GM18517 (cell line): ENCODE data around the gene GDNF.
"Not testable (repeated sequence)": the region's sequence is repeated elsewhere in the genome, so short reads cannot be mapped to it uniquely, and the experiment has no call there.

Experiments used
- ATAC-seq: cut with Tn5 transposase; IDR thresholded peaks from one replicate; pipeline ENCODE4 v1.9.1; 2021; ENCODE audit warnings: mild to moderate bottlenecking, moderate library complexity; ENCODE audit not compliant: unreplicated experiment

Gene GDNF

DNA sequence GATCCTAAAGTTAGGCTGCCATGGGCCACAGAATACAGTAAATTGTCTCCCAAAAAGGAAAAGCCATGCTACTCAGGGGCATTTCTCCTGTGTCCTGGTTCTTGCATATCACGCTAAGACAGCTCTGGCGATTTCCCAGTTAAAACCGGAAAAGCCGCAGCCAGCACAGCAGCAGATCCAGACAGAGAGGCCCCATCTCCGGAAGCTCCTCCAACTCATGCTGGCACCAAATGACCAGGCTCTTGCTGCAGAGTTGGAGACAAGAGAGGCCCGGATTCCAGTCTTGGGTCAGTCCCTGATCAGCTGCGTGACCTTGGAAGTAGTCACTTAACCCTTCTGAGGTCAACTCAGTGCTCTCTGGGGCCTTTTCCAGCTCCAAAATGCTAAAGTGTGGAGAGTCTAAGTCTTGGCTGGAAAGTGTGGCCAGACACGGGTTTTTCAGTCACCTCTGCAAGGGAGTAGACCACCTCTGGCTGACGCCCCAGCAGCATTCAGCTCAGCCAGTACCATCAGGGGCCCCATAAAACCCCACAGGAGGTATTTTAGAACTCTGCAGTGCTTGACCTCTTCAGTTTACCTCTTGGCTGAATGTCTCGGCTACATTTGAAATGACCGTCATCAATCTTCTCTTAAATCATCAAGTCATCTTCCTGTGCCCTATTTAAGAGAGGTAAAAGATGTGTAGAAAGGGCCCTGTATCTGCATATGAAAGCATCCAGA, 16.2 kb downstream of the GDNF start:
- ATAC-seq: no peak

DNA sequence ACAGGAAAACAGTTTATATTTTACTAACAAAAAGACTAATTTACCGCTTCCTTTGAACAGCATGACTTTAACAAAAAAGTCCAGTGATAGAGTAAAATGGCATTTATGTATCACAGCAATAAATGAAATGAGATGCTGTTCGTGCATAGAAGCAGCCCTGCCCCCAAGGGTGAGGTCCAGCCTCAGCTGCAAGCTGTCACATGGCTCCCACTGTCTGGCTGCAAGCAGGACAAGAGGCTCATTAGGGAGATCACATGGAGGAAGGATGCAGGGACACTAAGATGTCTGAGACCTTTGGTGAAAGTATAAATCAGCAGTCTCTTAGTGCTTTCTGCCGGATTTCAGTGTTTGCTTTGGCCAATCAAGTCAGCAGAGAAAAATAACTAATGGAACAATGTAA, 23.0 kb downstream of the GDNF start:
- ATAC-seq: no peak

GRCh38 chr5:37816331-37816730, 23.5 kb downstream of the GDNF start:
- ATAC-seq: no peak

GRCh38 chr5:37815913-37816312, 23.9 kb downstream of the GDNF start:
- ATAC-seq: no peak

- ATAC-seq: no peak
Observed at GRCh38 chr5:37814699-37815098, 25.1 kb downstream of the GDNF start.

GRCh38 chr5:37812365-37812764, 27.5 kb downstream of the GDNF start:
- no peak for ATAC-seq

DNA sequence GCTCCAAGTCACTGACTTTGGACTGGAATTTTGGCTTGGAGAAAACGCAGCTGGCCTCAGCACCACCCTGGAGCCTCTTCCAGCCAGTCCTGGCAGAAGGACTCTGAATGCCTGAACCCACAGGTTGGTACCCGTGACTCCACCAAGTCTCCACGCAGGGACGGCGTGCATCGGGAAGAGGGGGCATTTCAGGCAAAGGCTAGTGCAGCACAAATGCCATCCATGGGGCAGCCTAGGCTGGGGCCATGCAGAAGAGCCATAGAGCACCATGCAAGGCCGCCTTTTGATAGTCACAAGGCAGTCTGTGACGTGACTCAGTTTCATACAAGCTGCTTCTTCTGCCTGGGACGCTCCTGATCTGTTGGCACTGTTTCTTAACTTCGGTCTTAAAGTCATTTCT, 28.0 kb downstream of the GDNF start:
- ATAC-seq: no peak

- ATAC-seq: no peak
Observed at GRCh38 chr5:37810311-37810710, 29.5 kb downstream of the GDNF start.

DNA sequence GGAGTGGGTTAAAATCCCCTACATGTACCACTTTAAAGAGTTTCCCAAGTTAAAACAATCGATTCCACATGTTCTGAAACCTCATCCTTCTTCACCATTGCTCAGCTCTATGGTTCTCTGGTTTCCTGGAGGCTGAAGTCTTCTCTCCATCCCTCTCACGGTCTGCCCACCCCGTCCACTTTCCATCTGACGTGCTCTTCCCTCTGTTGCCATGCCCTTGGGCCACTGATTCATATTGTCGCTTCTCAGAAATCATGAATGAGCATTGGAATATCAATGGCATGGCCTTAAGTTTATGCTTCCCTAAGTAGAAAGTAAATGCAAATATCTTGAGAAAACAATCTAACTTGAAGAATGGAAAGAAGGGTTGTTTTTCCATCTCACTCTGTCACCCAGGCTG, 30.9 kb downstream of the GDNF start:
- ATAC-seq: no peak

DNA sequence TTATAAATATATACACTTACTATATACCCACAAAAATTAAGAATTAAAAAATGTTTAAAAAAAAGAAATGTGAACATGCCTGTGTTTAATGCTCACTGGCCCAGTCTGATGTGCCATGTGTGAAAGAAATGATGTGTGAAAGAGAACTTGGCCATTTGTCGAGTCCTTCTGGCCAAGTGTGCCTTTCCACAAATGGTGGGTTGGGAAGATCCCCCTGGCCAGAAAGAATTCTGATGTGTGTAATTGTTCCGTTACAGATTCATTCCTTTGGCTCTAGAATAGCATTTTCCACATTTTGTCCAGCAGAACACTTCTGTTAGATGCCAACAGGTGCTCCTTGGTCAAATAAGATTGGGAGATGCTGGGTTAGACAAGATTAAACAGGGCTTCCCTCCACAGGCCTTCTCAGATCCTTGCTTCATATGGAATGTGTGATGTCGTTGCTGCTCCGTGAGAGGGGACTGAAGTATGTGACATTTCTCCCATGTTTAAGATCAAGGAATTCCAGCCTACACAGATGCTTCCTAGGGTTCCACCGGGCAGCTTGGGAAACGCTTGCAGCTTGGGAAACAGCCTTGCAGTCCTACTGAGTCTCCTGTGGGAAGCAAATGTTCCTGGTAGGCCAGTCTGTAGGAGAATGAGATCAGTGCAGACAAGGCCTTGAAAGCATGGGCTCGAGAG, 32.1 kb downstream of the GDNF start:
- ATAC-seq: no peak

DNA sequence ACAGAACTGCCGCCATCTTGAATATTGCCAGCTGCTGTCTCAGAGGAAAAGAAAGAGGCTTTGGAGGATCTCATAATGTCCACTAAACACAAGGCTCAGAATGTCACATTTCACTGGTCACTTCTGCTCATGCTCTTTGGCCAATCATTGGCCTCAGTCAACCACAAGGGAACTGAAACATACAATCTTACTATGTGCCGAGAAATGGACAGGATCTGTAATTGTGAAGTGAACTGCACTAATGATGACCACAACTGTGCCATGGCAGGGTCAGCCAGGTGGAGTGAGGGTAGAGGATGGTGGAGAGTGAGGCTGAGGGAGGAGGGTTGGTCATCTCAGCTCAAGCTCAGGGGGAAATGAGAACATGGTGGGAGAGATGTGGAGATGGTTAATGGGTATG, 32.8 kb downstream of the GDNF start:
- no peak for ATAC-seq

DNA sequence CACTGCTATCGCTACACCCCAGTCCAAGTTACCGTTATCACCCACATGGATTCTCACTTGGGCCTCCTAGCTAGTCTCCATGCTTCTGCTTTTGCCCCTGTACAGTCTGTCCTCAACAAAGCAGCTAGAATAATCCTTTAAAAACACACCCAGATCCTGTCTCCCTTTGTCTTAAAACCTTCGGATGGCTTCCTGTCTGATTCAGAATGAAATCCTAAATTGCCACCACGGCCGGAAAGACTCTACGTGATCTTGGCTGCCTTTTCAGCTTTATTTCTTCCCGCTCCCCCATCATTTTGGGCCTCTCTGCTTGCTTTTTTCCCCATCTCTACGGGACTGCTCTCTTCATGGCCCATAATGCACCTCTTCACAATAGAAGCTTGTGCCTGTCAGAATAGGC, 33.4 kb downstream of the GDNF start:
- ATAC-seq: no peak

DNA sequence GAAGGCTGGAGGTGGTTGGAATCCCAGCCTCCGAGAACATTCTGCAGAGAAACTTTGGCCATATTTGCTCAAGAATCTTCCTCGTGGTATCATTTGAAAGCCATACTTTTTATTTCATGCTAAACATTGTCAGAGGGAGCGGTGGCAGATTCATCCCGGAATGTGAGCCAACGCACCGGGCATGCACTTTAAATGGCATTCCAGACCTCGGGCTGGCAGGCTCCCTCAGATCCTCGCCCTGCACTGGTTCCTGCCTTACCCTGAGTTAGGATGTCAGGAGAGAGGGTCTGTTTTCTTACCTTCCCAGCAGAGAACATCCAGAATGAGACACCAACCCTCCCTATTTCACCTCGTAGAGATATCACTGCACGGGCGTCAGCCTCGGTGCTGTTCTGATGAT, 33.8 kb downstream of the GDNF start:
- ATAC-seq: no peak

GRCh38 chr5:37804401-37804800, 35.4 kb downstream of the GDNF start:
- no peak for ATAC-seq

- ATAC-seq: no peak
Observed at GRCh38 chr5:37803487-37803886, 36.4 kb downstream of the GDNF start.

- ATAC-seq: no peak
Observed at GRCh38 chr5:37801521-37801920, 38.3 kb downstream of the GDNF start.

- no peak for ATAC-seq
Observed at GRCh38 chr5:37799865-37800421, 39.9 kb downstream of the GDNF start.

- ATAC-seq: not testable (repeated sequence)
Observed at GRCh38 chr5:37796435-37796834, 43.4 kb downstream of the GDNF start.

GRCh38 chr5:37795292-37795691, 44.5 kb downstream of the GDNF start:
- ATAC-seq: not testable (repeated sequence)

DNA sequence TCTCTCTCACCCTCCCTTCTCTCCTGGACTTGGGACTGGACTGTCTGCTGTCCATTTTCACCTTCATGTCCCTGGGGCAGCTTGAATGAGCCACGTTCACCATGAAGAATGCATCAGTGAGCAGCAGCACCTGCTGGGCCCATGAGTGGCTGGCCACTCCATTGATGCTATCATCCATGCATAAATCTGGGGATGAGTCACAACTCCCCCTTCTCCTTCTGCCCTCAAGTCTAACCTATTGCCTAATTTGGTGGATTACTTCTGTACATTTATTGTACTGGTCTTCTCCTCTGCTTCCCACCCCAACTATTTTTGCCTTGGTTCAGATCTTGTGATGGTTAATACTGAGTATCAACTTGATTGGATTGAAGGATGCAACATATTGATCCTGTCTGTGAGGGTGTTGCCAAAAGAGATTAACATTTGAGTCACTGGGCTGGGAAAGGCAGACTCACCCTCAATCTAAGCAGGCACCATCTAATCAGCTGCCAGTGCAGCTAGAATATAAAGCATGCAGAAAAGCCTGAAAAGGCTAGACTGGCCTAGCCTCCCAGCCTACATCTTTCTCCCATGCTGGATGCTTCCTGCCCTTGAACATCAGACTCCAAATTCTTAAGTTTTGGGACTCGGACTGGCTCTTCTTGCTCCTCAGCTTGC, 46.7 kb downstream of the GDNF start:
- ATAC-seq: no peak

DNA sequence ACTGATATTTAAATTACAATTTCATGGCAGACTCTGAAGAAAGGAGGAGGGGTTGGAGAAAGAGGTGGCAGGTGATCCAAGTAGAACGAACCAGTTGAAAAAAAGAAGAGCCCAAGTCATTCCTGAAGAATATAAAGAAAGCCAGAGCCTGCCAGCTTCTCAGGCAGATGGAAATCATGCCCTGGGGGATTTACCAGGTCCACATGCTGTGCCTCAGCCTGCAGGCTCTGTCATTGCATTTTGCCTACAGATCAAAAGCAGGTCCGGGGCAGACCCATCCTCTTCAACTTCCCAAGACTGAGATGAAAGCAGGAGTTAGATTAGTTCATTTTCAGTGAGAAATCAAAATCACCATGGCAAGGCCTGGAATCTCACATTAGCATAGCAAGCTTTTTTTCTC, 48.5 kb downstream of the GDNF start:
- no peak for ATAC-seq

DNA sequence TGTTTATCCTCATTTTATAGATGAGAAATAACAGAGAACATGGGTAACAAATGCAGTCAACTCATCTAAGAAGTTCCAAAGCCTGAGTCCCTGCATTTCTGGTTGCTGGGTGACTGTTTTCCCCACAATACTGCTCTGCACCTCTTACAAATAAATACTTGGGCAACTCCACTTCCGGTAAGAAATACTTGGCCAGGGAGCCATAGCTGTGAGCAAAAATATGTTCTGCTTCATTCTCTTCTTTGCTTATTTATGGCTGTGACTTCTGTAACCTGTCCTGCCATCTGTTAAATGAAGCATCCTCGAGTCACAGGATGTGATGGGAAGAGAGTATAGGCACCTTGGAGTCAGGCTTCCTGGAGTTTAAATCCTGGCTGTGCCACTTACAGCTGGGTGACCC, 49.9 kb downstream of the GDNF start:
- ATAC-seq: no peak
